ENCODE measurements around the gene PGA5.

GRCh38 chr11:61268588-61269250 is 27.7 kb downstream of the PGA5 start:
- TF ChIP-seq, protein P1, sequence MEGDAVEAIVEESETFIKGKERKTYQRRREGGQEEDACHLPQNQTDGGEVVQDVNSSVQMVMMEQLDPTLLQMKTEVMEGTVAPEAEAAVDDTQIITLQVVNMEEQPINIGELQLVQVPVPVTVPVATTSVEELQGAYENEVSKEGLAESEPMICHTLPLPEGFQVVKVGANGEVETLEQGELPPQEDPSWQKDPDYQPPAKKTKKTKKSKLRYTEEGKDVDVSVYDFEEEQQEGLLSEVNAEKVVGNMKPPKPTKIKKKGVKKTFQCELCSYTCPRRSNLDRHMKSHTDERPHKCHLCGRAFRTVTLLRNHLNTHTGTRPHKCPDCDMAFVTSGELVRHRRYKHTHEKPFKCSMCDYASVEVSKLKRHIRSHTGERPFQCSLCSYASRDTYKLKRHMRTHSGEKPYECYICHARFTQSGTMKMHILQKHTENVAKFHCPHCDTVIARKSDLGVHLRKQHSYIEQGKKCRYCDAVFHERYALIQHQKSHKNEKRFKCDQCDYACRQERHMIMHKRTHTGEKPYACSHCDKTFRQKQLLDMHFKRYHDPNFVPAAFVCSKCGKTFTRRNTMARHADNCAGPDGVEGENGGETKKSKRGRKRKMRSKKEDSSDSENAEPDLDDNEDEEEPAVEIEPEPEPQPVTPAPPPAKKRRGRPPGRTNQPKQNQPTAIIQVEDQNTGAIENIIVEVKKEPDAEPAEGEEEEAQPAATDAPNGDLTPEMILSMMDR (IDR thresholded peaks at IDR 0.05), result no peak
- TF ChIP-seq POLR2A (IDR thresholded peaks at IDR 0.05), result no peak
